GM19351 (cell line): Measurements from ENCODE around the gene SMARCA2.

Source experiments
- ATAC-seq: cut with Tn5 transposase; IDR thresholded peaks from one replicate; pipeline ENCODE4 v1.9.1; 2021; ENCODE audit warnings: mild to moderate bottlenecking, moderate library complexity; ENCODE audit not compliant: unreplicated experiment

Gene SMARCA2

GRCh38 chr9:2236850-2237249 lies 221.7 kb downstream of the SMARCA2 start:
- no peak for ATAC-seq

GRCh38 chr9:2241461-2241835 lies 226.3 kb downstream of the SMARCA2 start:
- ATAC-seq, result peak; percentile 23

GRCh38 chr9:2241836-2242741 lies 226.9 kb downstream of the SMARCA2 start:
- peak; percentile 94 for ATAC-seq

- no peak for ATAC-seq
Measured at GRCh38 chr9:2242831-2243330, 227.7 kb downstream of the SMARCA2 start.
